ENCODE data around the gene GPR55.
"Not testable (repeated sequence)": the region's sequence is repeated elsewhere in the genome, so short reads cannot be mapped to it uniquely, and the experiment has no call there.

GPR55 gene

DNA sequence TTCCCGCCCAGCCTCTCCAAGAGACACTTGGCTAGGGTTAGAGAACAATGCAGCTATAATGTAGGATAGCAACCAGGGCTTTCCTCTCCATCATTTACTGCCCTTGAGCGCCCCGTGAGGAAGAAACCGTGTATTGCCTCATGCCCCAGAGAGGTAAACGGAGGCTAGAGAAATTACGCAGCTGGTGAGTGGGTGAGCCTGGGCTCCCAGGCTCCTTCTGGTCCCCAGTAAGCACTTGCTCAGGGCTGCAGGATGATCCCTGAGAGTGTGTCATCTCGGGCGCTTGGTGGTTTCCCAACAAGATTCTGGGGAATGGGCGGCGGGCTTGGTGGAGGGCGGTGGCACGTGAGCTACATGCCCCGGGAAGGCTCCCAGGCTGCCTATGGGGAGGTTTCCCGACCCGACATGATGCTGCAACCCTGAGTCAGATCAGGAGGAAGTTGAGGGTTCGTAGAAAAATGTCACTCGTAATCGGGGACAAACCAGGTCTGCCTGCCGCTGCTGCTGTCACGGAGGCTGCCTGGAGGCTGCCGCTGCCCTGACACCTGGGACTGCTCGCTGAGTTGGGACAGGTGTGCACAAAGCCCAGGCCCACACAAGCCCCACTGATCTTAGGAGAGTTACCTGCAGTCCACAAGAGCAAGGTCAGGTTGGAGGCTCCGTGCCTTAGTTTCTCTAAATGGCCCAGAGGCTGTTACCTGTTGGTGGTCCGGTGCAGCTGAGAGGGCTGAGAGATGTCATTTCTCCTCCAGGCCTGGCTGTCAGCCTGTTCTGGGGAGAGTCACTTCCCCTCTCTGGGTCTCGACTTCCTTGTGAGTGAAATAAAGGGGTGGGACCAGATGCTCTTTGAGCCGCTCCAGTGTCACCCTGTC, at the start of gene GPR55:
GPR55 (minus strand) TSS at position 773 of the 872 bp plus-strand sequence. CDS start 14,280 bp downstream, outside the sequence.
- no peak for DNase-seq (ENCODE audit: low read depth)
- no peak within 1 kb of the TSS for H3K4me3 ChIP-seq (ENCODE audit: low read length)
- H3K36me3 ChIP-seq (ENCODE audit: control insufficient read depth, insufficient read depth, low read length, severe bottlenecking): no peaks in the 10 kb centered on the region
- peaks cover 41% of the 10 kb centered on the region for H3K27me3 ChIP-seq (replicated peaks; ENCODE audit: control insufficient read depth, insufficient read depth, low read length)
- H3K4me1 ChIP-seq (ENCODE audit: control insufficient read depth, insufficient read depth, low read length): no peaks in the 10 kb centered on the region
- H3K9me3 ChIP-seq (ENCODE audit: control insufficient read depth, low read length): no peaks in the 10 kb centered on the region
- no peak within 1 kb of the TSS for H3K9ac ChIP-seq (ENCODE audit: low read length)

- DNase-seq (ENCODE audit: low read depth): no peak
Measured at GRCh38 chr2:230974096-230974913, 49.3 kb upstream of the GPR55 start.

DNA sequence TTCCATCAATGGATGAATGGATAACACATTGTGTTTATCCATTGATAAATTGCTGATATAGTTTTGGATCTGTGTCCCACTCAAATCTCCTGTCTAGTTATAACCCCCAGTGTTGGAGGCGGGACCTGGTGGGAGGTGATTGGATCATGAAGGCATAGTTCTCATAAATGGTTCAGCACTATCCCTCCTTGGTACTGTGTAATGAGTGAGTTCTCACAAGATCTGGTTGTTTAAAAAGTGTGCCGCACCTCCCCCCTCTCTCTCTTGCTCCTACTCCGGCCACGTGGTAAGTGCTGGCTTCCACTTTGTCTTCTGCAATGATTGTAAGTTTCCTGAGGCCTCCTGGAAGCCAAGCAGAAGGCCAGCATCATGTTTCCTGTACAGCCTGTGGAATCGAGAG, 47.0 kb upstream of the GPR55 start:
- peaks cover 10% of the 10 kb centered on the region for H3K27me3 ChIP-seq (replicated peaks; ENCODE audit: control insufficient read depth, insufficient read depth, low read length)
- no peak overlapping the region for H3K9ac ChIP-seq (ENCODE audit: low read length)
- no peaks in the 10 kb centered on the region for H3K36me3 ChIP-seq (ENCODE audit: control insufficient read depth, insufficient read depth, low read length, severe bottlenecking)
- DNase-seq (ENCODE audit: low read depth): no peak
- no peaks in the 10 kb centered on the region for H3K9me3 ChIP-seq (ENCODE audit: control insufficient read depth, low read length)
- no peak overlapping the region for H3K4me3 ChIP-seq (ENCODE audit: low read length)
- no peaks in the 10 kb centered on the region for H3K4me1 ChIP-seq (ENCODE audit: control insufficient read depth, insufficient read depth, low read length)

More at GRCh38 chr2:230974096-230974913, 49.3 kb upstream of the GPR55 start:
- Histone ChIP-seq H3K4me3 (ENCODE audit: low read length) (no peak overlapping the region), H3K27me3 (replicated peaks; ENCODE audit: control insufficient read depth, insufficient read depth, low read length) (peaks cover 16% of the 10 kb centered on the region), H3K9ac (ENCODE audit: low read length) (no peak overlapping the region), H3K4me1 (ENCODE audit: control insufficient read depth, insufficient read depth, low read length) (no peaks in the 10 kb centered on the region), H3K36me3 (ENCODE audit: control insufficient read depth, insufficient read depth, low read length, severe bottlenecking) (no peaks in the 10 kb centered on the region), H3K9me3 (ENCODE audit: control insufficient read depth, low read length) (no peaks in the 10 kb centered on the region)

- peaks cover 11% of the 10 kb centered on the region for H3K27me3 ChIP-seq (replicated peaks; ENCODE audit: control insufficient read depth, insufficient read depth, low read length)
- no peak overlapping the region for H3K9ac ChIP-seq (ENCODE audit: low read length)
- H3K36me3 ChIP-seq (ENCODE audit: control insufficient read depth, insufficient read depth, low read length, severe bottlenecking): no peaks in the 10 kb centered on the region
- DNase-seq (ENCODE audit: low read depth): no peak
- H3K4me3 ChIP-seq (ENCODE audit: low read length): no peak overlapping the region
- H3K4me1 ChIP-seq (ENCODE audit: control insufficient read depth, insufficient read depth, low read length): no peaks in the 10 kb centered on the region
- no peaks in the 10 kb centered on the region for H3K9me3 ChIP-seq (ENCODE audit: control insufficient read depth, low read length)
Measured at GRCh38 chr2:230969659-230970015, 44.6 kb upstream of the GPR55 start.

- Histone ChIP-seq H3K36me3 (ENCODE audit: control insufficient read depth, insufficient read depth, low read length, severe bottlenecking) (no peaks in the 10 kb centered on the region), H3K4me1 (ENCODE audit: control insufficient read depth, insufficient read depth, low read length) (no peaks in the 10 kb centered on the region), H3K9ac (ENCODE audit: low read length) (no peak overlapping the region), H3K27me3 (replicated peaks; ENCODE audit: control insufficient read depth, insufficient read depth, low read length) (peaks cover 11% of the 10 kb centered on the region), H3K9me3 (ENCODE audit: control insufficient read depth, low read length) (no peaks in the 10 kb centered on the region), H3K4me3 (ENCODE audit: low read length) (no peak overlapping the region)
- DNase-seq (ENCODE audit: low read depth): no peak
Measured at GRCh38 chr2:230968921-230969658, 44.0 kb upstream of the GPR55 start.

DNA sequence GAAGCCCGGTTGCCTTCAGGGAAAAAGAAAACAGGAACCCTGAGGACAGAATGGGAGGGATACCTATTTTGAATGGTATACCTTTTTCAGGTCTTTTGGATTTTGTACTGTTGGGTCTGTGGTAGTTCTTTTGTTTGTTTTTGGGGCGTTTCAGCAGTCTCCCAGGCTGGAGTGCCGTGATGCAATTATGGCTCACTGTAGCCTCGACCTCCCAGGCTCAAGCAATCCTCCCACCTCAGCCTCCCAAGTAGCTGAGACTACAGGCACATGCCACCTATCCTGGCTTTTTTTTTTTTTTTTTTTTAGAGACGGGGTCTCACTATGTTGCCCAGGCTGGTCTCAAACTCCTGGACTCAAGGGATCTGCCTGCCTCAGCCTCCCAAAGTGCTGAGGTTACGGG, 43.3 kb upstream of the GPR55 start:
- H3K9me3 ChIP-seq (ENCODE audit: control insufficient read depth, low read length); H3K4me3 ChIP-seq (ENCODE audit: low read length); H3K36me3 ChIP-seq (ENCODE audit: control insufficient read depth, insufficient read depth, low read length, severe bottlenecking); DNase-seq (ENCODE audit: low read depth); H3K4me1 ChIP-seq (ENCODE audit: control insufficient read depth, insufficient read depth, low read length); H3K9ac ChIP-seq (ENCODE audit: low read length): not testable (repeated sequence)
- H3K27me3 ChIP-seq (replicated peaks; ENCODE audit: control insufficient read depth, insufficient read depth, low read length): peaks cover 11% of the 10 kb centered on the region

DNA sequence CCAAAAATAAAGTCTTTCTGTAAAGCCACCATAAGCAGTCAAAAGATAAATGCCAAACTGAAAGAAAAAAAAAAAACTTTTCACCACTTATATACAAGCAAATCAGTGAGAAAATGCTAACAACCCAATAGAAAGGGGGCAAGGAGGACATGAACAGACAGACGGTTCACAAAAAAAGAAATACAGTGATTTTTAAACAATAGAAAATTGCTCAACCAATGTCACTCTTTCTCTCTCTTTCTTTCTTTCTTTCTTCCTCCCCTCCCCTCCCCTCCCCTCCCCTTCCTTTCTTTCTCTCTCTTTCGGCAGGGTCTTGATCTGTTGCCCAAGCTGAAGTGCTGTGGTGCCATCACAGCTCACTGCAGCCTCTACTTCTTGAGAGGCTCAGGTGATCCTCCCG, 42.1 kb upstream of the GPR55 start:
- no peaks in the 10 kb centered on the region for H3K9me3 ChIP-seq (ENCODE audit: control insufficient read depth, low read length)
- no peak for DNase-seq (ENCODE audit: low read depth)
- H3K4me3 ChIP-seq (ENCODE audit: low read length): no peak overlapping the region
- no peak overlapping the region for H3K9ac ChIP-seq (ENCODE audit: low read length)
- H3K36me3 ChIP-seq (ENCODE audit: control insufficient read depth, insufficient read depth, low read length, severe bottlenecking): no peaks in the 10 kb centered on the region
- peaks cover 11% of the 10 kb centered on the region for H3K27me3 ChIP-seq (replicated peaks; ENCODE audit: control insufficient read depth, insufficient read depth, low read length)
- no peaks in the 10 kb centered on the region for H3K4me1 ChIP-seq (ENCODE audit: control insufficient read depth, insufficient read depth, low read length)

DNA sequence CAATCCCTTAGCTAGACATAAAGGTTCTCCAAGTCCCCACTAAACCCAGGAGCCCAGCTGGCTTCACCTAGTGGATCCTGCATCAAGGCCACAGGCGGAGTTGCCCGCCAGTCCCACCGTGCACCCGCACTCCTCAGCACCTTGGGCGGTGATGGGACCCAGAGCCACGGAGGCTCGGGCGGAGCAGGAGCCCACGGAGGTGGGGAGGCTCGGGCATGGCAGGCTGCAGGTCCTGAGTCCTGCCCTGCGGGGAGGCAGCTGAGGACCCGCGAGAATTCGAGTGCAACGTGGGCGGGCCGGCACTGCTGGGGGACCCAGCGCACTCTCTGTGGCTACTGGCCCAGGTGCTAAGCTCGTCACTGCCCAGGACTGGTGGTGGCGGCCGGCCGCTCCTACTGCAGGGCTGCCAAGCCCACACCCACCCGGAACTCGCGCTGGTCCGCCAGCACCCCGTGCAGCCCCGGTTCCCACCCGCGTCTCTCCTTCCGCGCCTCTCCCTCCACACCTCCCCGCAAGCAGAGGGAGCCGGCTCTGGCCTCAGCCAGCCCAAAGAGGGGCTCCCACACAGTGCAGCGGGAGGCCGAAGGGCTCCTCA, 39.2 kb upstream of the GPR55 start:
- no peak for DNase-seq (ENCODE audit: low read depth)
- Histone ChIP-seq H3K9ac (ENCODE audit: low read length) (no peak overlapping the region), H3K36me3 (ENCODE audit: control insufficient read depth, insufficient read depth, low read length, severe bottlenecking) (no peaks in the 10 kb centered on the region), H3K9me3 (ENCODE audit: control insufficient read depth, low read length) (no peaks in the 10 kb centered on the region), H3K27me3 (replicated peaks; ENCODE audit: control insufficient read depth, insufficient read depth, low read length) (peaks cover 15% of the 10 kb centered on the region), H3K4me1 (ENCODE audit: control insufficient read depth, insufficient read depth, low read length) (no peaks in the 10 kb centered on the region), H3K4me3 (ENCODE audit: low read length) (no peak overlapping the region)

GRCh38 chr2:230961091-230961491, 36.0 kb upstream of the GPR55 start:
- H3K4me3 ChIP-seq (ENCODE audit: low read length): no peak overlapping the region
- no peaks in the 10 kb centered on the region for H3K9me3 ChIP-seq (ENCODE audit: control insufficient read depth, low read length)
- DNase-seq (ENCODE audit: low read depth): no peak
- peaks cover 20% of the 10 kb centered on the region for H3K27me3 ChIP-seq (replicated peaks; ENCODE audit: control insufficient read depth, insufficient read depth, low read length)
- no peak overlapping the region for H3K9ac ChIP-seq (ENCODE audit: low read length)
- H3K36me3 ChIP-seq (ENCODE audit: control insufficient read depth, insufficient read depth, low read length, severe bottlenecking): no peaks in the 10 kb centered on the region
- H3K4me1 ChIP-seq (ENCODE audit: control insufficient read depth, insufficient read depth, low read length): peaks cover 3% of the 10 kb centered on the region

DNA sequence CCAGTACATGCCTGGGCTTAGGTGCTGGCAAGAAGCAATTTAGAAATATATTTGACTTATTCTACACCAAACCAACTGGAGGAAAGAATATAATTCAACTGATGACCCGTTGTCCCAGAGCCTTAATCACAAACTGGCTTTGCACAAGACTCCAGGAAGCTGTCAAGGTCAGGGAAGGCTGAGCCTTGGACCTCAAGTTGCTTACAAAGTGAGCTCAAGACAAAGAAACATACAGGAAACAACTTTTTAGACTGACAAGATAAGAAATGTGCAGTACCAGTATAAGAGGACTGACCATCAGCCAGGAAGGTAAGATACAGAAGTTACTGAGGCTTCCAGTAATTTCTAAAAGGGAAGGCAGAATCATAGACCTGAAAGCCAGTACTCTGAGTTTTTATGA, 35.0 kb upstream of the GPR55 start:
- DNase-seq (ENCODE audit: low read depth): no peak
- H3K36me3 ChIP-seq (ENCODE audit: control insufficient read depth, insufficient read depth, low read length, severe bottlenecking): no peaks in the 10 kb centered on the region
- no peaks in the 10 kb centered on the region for H3K9me3 ChIP-seq (ENCODE audit: control insufficient read depth, low read length)
- peaks cover 3% of the 10 kb centered on the region for H3K4me1 ChIP-seq (ENCODE audit: control insufficient read depth, insufficient read depth, low read length)
- peaks cover 11% of the 10 kb centered on the region for H3K27me3 ChIP-seq (replicated peaks; ENCODE audit: control insufficient read depth, insufficient read depth, low read length)
- H3K4me3 ChIP-seq (ENCODE audit: low read length): no peak overlapping the region
- H3K9ac ChIP-seq (ENCODE audit: low read length): no peak overlapping the region
